ENCODE measurements around the gene PPP1R37. TPM values are rescaled to one million over a fixed set of nuclear protein-coding genes. Genes with fewer than 3 reads are reported as not detected.

PPP1R37 gene
- total RNA-seq, 1 experiment from 2014 or later = 33.6 TPM

GRCh38 chr19:45151320-45151719, 58.3 kb downstream of the PPP1R37 start:
- DNase-seq = no peak
- Mint-ChIP-seq H3K9me3 (no peaks in the 10 kb centered on the region; a peak in 1 of 5 replicates), H3K36me3 (ENCODE audit: insufficient read depth in 1 of 3, low read depth in 3 of 3) (peaks cover 0 to 3% (median 0%) of the 10 kb centered on the region in 3 experiments; a peak in 2 of 7 replicates), H3K4me1 (peaks cover 10 to 17% of the 10 kb centered on the region in 2 experiments), H3K27me3 (ENCODE audit: low read depth) (peaks cover 48% of the 10 kb centered on the region), H3K27ac (no peak overlapping the region), H3K4me3 (no peak overlapping the region)
- Histone ChIP-seq H3K27me3 (ENCODE audit: insufficient read depth, low read length) (peaks cover 7% of the 10 kb centered on the region; the same call in 1 of the 2 replicates), H3K79me1 (ENCODE audit: insufficient read depth, low read depth, low read length, poor library complexity, severe bottlenecking) (no peaks in the 10 kb centered on the region), H3K9me3 (ENCODE audit: control insufficient read depth, low read depth, low read length) (no peaks in the 10 kb centered on the region), H2AK5ac (ENCODE audit: insufficient read length, low read length) (no peak overlapping the region), H2BK15ac (ENCODE audit: low read depth, low read length) (no peak overlapping the region), H2BK120ac (ENCODE audit: low read depth, low read length, poor library complexity, severe bottlenecking) (no peak overlapping the region), H3K23me2 (ENCODE audit: insufficient read length, low read depth, low read length, poor library complexity, severe bottlenecking) (no peaks in the 10 kb centered on the region), H2BK5ac (ENCODE audit: insufficient read length, low read length) (no peak overlapping the region), H3T11ph (ENCODE audit: low read length) (no peak overlapping the region), H2BK12ac (ENCODE audit: insufficient read length, low read depth, low read length) (no peak overlapping the region), H3K14ac (ENCODE audit: insufficient read depth, low read length) (no peak overlapping the region), H3K4me1 (ENCODE audit: insufficient read depth, low read length) (no peaks in the 10 kb centered on the region), H4K5ac (ENCODE audit: insufficient read length, low read depth, low read length) (no peak overlapping the region), H4K20me1 (ENCODE audit: control insufficient read depth, insufficient read depth, insufficient read length) (no peaks in the 10 kb centered on the region), H4K8ac (replicated peaks; ENCODE audit: insufficient read length, low read depth, low read length) (no peak overlapping the region), H3K27ac (ENCODE audit: insufficient read length, low read depth, low read length) (no peak overlapping the region), H3K79me2 (ENCODE audit: insufficient read depth, low read length) (no peaks in the 10 kb centered on the region), H4K91ac (ENCODE audit: insufficient read length, low read depth, low read length) (no peak overlapping the region), H3K9ac (ENCODE audit: extremely low read depth, insufficient read length, low read length) (no peak overlapping the region), H2BK20ac (ENCODE audit: low read depth, low read length, poor library complexity, severe bottlenecking) (no peak overlapping the region), H3K4ac (ENCODE audit: low read depth, low read length) (no peak overlapping the region), H3K56ac (ENCODE audit: insufficient read length, low read depth, low read length) (no peak overlapping the region), H3K4me2 (ENCODE audit: insufficient read depth, insufficient read length, low read length) (no peak overlapping the region), H3K23ac (ENCODE audit: insufficient read length, low read depth, low read length) (no peak overlapping the region), H2AFZ (ENCODE audit: low read length) (no peak overlapping the region), H3K18ac (ENCODE audit: insufficient read length, low read depth, low read length) (no peak overlapping the region)
- no peak for TF ChIP-seq CTCF (conservative IDR thresholded peaks at IDR 0.05)
- no CpG with 5 or more reads among the region's 7 CpGs for WGBS (ENCODE audit: extremely low coverage, insufficient read length, low lambda C conversion rate)

Data from H9 (cell line).